Sigmoid colon (tissue), 4 donors: ENCODE results near the gene CMTR1.

ENCODE experiments used
- EP300 ChIP-seq, 4 donors: sonication (generic); formaldehyde crosslinking; IDR thresholded peaks; one replicate each; pipeline ENCODE4 v1.6.1; 2017; ENCODE audit warnings: antibody characterized with exemption in 4 of 4
- POLR2A ChIP-seq, 2 donors: fragments of 450-650 bp; IDR thresholded peaks; one replicate each; pipeline ENCODE4 v1.6.1; 2016; ENCODE audit warnings: antibody characterized with exemption in 2 of 2, mild to moderate bottlenecking in 2 of 2, moderate library complexity in 2 of 2
- TF ChIP-seq, protein P1 (sequence below), 4 experiments: fragments of 450-650 bp in 3 of 4; fragments of 200-600 bp in 1 of 4; IDR thresholded peaks; one replicate each; pipeline ENCODE4 v1.5.1; 2016 to 2019; ENCODE audit warnings: antibody characterized with exemption in 4 of 4, mild to moderate bottlenecking in 3 of 4, moderate library complexity in 2 of 4

DNA sequence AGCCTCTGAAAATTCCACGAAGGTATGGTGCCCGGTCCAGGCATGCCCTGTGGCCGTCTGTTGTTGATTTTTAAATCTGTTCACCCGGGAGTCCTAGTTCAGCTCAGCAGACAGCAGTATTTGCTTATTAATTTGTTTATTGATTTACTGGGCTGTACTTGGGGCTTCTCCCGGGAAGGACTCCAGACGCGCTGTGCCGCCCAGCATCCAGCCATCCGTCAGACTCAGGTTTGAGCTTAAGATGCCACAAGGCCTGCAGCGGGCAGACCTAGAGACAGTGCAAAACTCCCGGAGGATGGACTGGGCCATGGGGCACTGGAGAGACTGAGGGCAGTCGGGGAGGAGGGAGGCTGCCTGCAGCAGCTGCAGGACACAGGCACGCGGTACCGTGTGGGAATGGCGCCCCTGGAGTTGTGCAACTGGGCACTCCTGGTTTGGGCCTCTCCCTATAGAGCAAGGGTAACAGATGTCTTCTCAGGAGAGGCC, 83.9 kb downstream of the CMTR1 start:
- no peak for TF ChIP-seq POLR2A (IDR thresholded peaks at IDR 0.05)
- TF ChIP-seq, protein P1, sequence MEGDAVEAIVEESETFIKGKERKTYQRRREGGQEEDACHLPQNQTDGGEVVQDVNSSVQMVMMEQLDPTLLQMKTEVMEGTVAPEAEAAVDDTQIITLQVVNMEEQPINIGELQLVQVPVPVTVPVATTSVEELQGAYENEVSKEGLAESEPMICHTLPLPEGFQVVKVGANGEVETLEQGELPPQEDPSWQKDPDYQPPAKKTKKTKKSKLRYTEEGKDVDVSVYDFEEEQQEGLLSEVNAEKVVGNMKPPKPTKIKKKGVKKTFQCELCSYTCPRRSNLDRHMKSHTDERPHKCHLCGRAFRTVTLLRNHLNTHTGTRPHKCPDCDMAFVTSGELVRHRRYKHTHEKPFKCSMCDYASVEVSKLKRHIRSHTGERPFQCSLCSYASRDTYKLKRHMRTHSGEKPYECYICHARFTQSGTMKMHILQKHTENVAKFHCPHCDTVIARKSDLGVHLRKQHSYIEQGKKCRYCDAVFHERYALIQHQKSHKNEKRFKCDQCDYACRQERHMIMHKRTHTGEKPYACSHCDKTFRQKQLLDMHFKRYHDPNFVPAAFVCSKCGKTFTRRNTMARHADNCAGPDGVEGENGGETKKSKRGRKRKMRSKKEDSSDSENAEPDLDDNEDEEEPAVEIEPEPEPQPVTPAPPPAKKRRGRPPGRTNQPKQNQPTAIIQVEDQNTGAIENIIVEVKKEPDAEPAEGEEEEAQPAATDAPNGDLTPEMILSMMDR (IDR thresholded peaks at IDR 0.05) = no peak
- TF ChIP-seq EP300 (IDR thresholded peaks at IDR 0.05) = no peak
